D721Med (cell line): ENCODE results near the gene SIGLEC11.
"Not testable (repeated sequence)": the region's sequence is repeated elsewhere in the genome, so short reads cannot be mapped to it uniquely, and the experiment has no call there.

ENCODE experiments used
- DNase-seq: peaks from one replicate; pipeline ENCODE4 v3.0.0; 2011; ENCODE audit warnings: low spot score; ENCODE audit not compliant: insufficient read length
- FAIRE-seq: peaks from 2 replicates; lab custom pipeline; 2011; peaks lifted over from hg19 to GRCh38; lab: Jason Lieb, UNC
- CTCF ChIP-seq: IDR thresholded peaks from 2 replicates; pipeline ENCODE4 v1.5.1; 2012; ENCODE audit warnings: mild to moderate bottlenecking, control low read depth; ENCODE audit not compliant: insufficient read depth; ENCODE audit errors: missing control alignments

Gene SIGLEC11, protein sequence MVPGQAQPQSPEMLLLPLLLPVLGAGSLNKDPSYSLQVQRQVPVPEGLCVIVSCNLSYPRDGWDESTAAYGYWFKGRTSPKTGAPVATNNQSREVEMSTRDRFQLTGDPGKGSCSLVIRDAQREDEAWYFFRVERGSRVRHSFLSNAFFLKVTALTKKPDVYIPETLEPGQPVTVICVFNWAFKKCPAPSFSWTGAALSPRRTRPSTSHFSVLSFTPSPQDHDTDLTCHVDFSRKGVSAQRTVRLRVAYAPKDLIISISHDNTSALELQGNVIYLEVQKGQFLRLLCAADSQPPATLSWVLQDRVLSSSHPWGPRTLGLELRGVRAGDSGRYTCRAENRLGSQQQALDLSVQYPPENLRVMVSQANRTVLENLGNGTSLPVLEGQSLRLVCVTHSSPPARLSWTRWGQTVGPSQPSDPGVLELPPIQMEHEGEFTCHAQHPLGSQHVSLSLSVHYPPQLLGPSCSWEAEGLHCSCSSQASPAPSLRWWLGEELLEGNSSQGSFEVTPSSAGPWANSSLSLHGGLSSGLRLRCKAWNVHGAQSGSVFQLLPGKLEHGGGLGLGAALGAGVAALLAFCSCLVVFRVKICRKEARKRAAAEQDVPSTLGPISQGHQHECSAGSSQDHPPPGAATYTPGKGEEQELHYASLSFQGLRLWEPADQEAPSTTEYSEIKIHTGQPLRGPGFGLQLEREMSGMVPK

GRCh38 chr19:49960980-49961379, at the start of gene SIGLEC11:
Gene SIGLEC11 (minus strand): TSS chr19:49961172. CDS start chr19:49961081, 91 bp downstream.
- not testable (repeated sequence) for FAIRE-seq, DNase-seq

DNA sequence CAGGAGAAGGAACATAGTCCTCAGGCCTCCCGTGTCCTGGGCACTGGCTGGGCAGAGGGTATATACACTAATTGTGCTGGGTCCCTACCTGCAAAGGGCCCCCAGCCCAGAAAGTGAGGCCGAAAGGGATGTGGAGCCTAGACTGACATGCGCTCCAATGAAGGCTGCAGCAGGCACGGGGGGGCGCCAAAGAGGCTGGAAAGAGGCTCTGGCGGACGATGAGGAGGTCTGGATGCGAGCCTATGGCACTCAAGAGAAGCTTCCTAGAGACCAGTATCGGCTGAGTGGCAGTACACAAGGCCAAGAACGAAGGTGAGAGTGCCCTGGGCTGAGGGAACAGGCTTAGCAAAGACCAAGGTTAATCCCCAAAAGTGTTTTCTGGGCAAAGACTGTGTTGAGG, 47.6 kb upstream of the SIGLEC11 start:
- FAIRE-seq (no peak), DNase-seq (no peak)
- peak; percentile 21 for TF ChIP-seq CTCF

- FAIRE-seq (no peak), DNase-seq (no peak)
- TF ChIP-seq CTCF: no peak
These were observed 47.0 kb upstream of the SIGLEC11 start for GRCh38 chr19:50007947-50008346.

DNA sequence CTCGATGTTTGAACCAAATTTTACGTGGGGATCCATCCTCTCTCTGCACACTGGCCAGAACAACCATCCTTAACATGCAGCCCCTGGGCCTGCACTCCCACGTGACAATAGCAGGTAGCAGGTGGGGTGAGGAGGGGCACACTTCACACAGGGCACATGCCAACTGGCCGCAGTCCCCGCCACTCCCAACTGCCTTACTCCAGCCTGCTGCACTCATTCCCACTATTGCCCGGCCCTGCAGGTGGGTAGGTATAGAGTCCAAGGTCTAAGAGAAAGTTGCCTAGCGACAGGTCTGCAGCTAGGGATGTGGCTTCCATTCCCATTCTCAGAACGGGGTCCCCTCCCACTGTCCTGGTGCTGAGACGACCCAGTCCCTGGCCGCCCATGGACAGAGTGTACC, 46.2 kb upstream of the SIGLEC11 start:
- TF ChIP-seq CTCF: no peak
- no peak for FAIRE-seq

DNA sequence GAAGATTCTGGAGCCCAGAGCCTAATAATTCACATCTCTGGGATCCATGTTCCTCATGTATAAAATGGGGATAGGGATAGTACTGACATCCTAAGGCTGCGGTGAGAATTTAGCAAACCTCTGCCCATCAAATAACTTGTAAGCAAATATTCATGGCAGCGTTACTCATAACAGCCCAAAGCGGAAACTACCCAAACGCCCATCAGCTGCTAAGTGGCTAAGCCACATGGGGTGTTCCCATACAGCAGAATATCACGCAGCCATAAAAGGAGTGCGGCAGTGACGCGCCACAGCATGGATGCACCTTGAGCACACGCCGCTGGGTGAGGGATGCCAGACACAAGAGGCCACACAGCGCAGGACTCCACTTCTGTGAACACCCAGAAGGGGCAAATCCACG, 44.5 kb upstream of the SIGLEC11 start:
- DNase-seq (no peak), FAIRE-seq (no peak)
- no peak for TF ChIP-seq CTCF

More for the DNA sequence above, 46.2 kb upstream of the SIGLEC11 start:
- no peak for DNase-seq

GRCh38 chr19:50003810-50004419, 42.9 kb upstream of the SIGLEC11 start:
- FAIRE-seq (no peak), DNase-seq (no peak)
- TF ChIP-seq CTCF: no peak

DNA sequence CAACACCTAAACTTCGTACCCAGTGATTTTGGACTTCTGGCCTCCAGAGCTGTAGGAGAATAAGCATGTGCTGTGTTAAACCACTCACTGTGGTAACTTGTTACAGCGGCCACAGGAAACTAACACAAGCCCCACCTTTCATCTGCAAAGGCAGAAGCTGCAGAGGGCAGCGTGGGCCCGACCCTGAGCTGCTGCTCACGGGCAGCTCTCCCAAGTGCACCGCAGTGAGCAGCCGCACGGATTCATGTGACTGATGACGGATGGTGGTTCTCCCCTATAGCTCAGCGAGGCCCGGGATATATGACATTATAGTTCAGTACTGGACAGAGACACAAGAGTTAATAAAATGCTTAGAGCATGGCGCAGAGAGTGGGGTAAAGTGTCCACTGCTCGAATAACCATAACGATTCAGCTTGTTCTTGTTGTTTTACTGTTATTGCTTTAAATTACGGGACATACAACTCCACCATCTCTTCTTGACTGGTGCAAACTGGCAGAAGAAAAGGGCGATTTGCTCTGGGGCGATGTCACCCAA, 42.3 kb upstream of the SIGLEC11 start:
- no peak for FAIRE-seq
- no peak for TF ChIP-seq CTCF
- no peak for DNase-seq
